C4-2B (cell line): ENCODE data around the gene ADPRS.

Experiments used
- CTCF ChIP-seq: fragments of 450-650 bp; conservative IDR thresholded peaks from 2 replicates; pipeline ENCODE4 v1.5.1; 2017; ENCODE audit warnings: mild to moderate bottlenecking
- ZFX ChIP-seq: fragments of 450-650 bp; IDR thresholded peaks from 2 replicates; pipeline ENCODE4 v1.6.1; 2017

DNA sequence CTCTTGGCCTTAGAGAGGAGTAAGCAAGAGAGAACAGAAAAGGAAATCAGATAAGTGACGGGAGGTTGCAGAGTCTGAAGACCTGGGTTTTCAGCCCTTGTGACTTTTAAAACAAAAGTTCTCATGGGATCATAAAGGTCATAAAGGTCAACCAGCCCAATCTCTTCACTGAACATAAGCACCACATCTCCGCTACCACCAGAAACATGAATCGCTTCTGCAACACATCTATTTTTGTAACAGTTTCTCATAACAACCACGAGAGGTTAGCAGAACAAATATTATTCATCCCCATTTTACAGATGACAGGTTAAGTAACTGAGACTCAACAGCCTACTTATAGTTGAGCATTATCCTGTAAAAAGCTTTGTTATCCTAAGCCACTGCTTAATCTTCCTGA, 54.7 kb downstream of the ADPRS start:
- no peak for TF ChIP-seq CTCF
- TF ChIP-seq ZFX = no peak
